HepG2 (cell line): ENCODE measurements around the gene NPPB. TPM values are rescaled to one million over a fixed set of nuclear protein-coding genes. Genes with fewer than 3 reads are reported as not detected.

Experiments
- AHDC1 ChIP-seq: sonication (generic); formaldehyde crosslinking; IDR thresholded peaks from 2 replicates; pipeline ENCODE4 v1.5.1; 2020; ENCODE audit warnings: mild to moderate bottlenecking, missing genetic modification reagents, borderline replicate concordance
- CEBPZ ChIP-seq: IDR thresholded peaks from 2 replicates; pipeline ENCODE4 v1.6.1; 2012; ENCODE audit warnings: low read length, improper control_type of control experiment
- KAT7 ChIP-seq: IDR thresholded peaks from 2 replicates; pipeline ENCODE4 v1.6.1; 2018; ENCODE audit warnings: borderline replicate concordance, missing compliant biosample characterization
- NFIB ChIP-seq: sonication (generic); formaldehyde crosslinking; IDR thresholded peaks from 2 replicates; pipeline ENCODE4 v1.9.0; 2021; ENCODE audit warnings: missing genetic modification reagents, mild to moderate bottlenecking, borderline replicate concordance
- PHF8 ChIP-seq: sonication (generic); formaldehyde crosslinking; IDR thresholded peaks from 2 replicates; pipeline ENCODE4 v1.5.0; 2020; ENCODE audit warnings: missing genetic modification reagents
- PPARG ChIP-seq: conservative IDR thresholded peaks from 2 replicates; pipeline ENCODE4 v1.6.1; 2016; ENCODE audit warnings: missing biosample characterization, missing genetic modification reagents
- ZFP91 ChIP-seq: sonication (generic); formaldehyde crosslinking; IDR thresholded peaks from 2 replicates; pipeline ENCODE4 v1.9.0; 2022; ENCODE audit warnings: missing genetic modification reagents, mild to moderate bottlenecking, borderline replicate concordance
- ZNF12 ChIP-seq: sonication (generic); formaldehyde crosslinking; IDR thresholded peaks from 2 replicates; pipeline ENCODE4 v1.5.0; 2020; ENCODE audit warnings: missing genetic modification reagents
- ZNF749 ChIP-seq: sonication (generic); formaldehyde crosslinking; IDR thresholded peaks from 2 replicates; pipeline ENCODE4 v1.8.0; 2022; ENCODE audit warnings: mild to moderate bottlenecking, missing genetic modification reagents, moderate library complexity, borderline replicate concordance
- polyA plus RNA-seq, 8 experiments: library from polyadenylated mRNA; depleted of rRNA in 3 of 8; stranded (reverse) in 7 of 8; unstranded in 1 of 8; fragments of >200 nt; fragmentation: Illumina TruSeq in 4 of 8; extraction: Trizol in 4 of 8; gene quantifications; 2 replicates each; pipeline versions ENCODE4 v1.2.1 to v1.2.3, GENCODE V29; 2011 to 2016; ENCODE audit warnings: low read depth in 4 of 8, missing spikeins in 1 of 8, mixed read lengths in 1 of 8; ENCODE audit not compliant: insufficient read depth in 1 of 8
- total RNA-seq, 5 experiments: library from RNA; depleted of rRNA; stranded (reverse); fragments of >200 nt; fragmentation: Illumina TruSeq; extraction: Trizol; gene quantifications; 2 replicates each; pipeline ENCODE4 v1.2.3, GENCODE V29; 2016; ENCODE audit warnings: low read depth in 1 of 5
- TF ChIP-seq, protein P1 (sequence below): sonication (generic); formaldehyde crosslinking; IDR thresholded peaks from 2 replicates; pipeline ENCODE4 v1.8.0; 2022; ENCODE audit warnings: missing genetic modification reagents, mild to moderate bottlenecking, inconsistent platforms, borderline replicate concordance
- TF ChIP-seq, protein P2 (sequence below): sonication (generic); formaldehyde crosslinking; IDR thresholded peaks from 2 replicates; pipeline ENCODE4 v1.4.0; 2020; ENCODE audit warnings: missing genetic modification reagents

NPPB gene
- total and polyA plus RNA-seq, 2 of the 13 experiments (the other 11 are each of a cell fraction or from before 2014, with no cell fraction given), result 1.9 TPM; not detected in 1

DNA sequence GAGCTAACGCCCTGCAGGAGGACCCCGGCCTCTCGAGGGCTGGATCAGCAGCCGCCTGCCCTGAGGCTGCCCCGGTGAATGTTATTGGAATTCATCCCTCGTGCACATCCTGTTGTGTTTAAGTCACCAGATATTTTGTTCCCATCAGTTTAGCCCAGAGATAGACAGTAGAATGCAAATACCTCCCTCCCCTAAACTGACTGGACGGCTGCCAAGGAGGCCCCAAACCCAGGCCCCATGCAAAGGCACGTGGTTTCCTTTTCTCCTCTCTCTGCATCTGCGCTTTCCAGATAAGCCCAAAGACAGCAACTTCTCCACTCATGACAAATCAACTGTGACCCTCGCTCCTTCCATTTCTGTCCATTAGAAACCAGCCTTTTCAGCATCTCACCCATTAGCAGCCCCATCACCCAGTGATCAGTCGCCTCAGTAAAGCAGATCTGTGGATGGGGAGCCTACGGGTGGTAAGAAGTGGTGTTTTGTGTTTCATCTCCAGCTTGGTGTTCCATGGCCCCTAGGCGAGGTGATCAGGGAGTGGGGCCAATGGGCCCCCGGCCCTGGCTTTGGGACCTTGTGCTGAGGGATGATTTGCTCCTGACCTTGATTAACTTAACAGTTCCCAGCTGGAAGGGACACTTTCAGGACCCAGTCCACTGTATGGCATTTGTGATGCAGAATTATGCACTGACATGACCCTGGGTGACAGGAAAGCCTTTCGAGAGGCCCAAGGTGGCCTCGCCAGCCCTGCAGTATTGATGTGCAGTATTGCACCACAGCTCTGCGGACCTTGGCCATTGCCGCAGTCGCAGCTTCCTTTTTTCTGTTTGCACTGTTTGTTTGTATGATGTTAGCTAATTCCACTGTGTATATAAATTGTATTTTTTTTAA, 16.3 kb downstream of the NPPB start (continued):
- TF ChIP-seq, protein P1, sequence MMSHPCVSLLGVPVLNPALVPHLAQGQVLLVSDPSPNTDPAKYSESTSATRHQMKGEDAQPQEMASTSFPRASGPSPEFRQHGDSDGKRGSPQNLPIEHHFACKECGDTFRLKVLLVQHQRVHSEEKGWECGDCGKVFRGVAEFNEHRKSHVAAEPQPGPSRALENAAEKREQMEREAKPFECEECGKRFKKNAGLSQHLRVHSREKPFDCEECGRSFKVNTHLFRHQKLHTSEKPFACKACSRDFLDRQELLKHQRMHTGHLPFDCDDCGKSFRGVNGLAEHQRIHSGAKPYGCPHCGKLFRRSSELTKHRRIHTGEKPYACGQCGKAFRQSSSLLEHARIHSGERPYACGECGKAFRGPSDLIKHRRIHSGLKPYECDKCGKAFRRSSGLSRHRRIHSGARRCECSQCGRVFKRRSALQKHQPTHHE (CRISPR knock-in tag), result 0 out of 2 replicates have a peak, but pooled peaks have one; percentile 52
- no peak for TF ChIP-seq ZNF749
- peak; percentile 73 for TF ChIP-seq ZNF12 (CRISPR knock-in tag)
- peak; percentile 85 for TF ChIP-seq PPARG (CRISPR knock-in tag)
- TF ChIP-seq CEBPZ, result no peak
- TF ChIP-seq, protein P2, sequence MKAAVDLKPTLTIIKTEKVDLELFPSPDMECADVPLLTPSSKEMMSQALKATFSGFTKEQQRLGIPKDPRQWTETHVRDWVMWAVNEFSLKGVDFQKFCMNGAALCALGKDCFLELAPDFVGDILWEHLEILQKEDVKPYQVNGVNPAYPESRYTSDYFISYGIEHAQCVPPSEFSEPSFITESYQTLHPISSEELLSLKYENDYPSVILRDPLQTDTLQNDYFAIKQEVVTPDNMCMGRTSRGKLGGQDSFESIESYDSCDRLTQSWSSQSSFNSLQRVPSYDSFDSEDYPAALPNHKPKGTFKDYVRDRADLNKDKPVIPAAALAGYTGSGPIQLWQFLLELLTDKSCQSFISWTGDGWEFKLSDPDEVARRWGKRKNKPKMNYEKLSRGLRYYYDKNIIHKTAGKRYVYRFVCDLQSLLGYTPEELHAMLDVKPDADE, result no peak
- peak; percentile 64 for TF ChIP-seq ZFP91
- TF ChIP-seq AHDC1 (CRISPR knock-in tag), result peak; percentile 81; the same call in 1 of the 2 replicates
- TF ChIP-seq PHF8, result 0 out of 2 replicates have a peak, but pooled peaks have one; percentile 21
- no peak for TF ChIP-seq KAT7 (CRISPR knock-in tag)
- no peak for TF ChIP-seq NFIB (CRISPR knock-in tag)
